WTC11 (cell line): Measurements from ENCODE around the gene PIP4K2A. TPM values are rescaled to one million over a fixed set of nuclear protein-coding genes. Genes with fewer than 3 reads are reported as not detected.
A peak's percentile ranks its signal among the peaks of the same experiment; 100 is the strongest.

Experiments
- ATAC-seq: fragments of 200-7000 bp; cut with Tn5 transposase; 2 replicates; pipeline ENCODE4 v1.10.0; 2021; ENCODE audit warnings: mild to moderate bottlenecking, moderate library complexity
- CTCF ChIA-PET: fragments of 300-600 bp; sonication (Branson Sonifier 250); formaldehyde crosslinking; loops from one replicate; lab custom pipeline; 2021; ENCODE audit warnings: antibody characterized with exemption; lab: Charles Lee
- POLR2A ChIA-PET: fragments of 350-600 bp; sonication (Branson Sonifier 250); formaldehyde crosslinking; loops from one replicate; lab custom pipeline; 2021; ENCODE audit warnings: antibody characterized with exemption; lab: Charles Lee
- DNase-seq: peaks from one replicate; pipeline ENCODE4 v3.0.0; 2021; ENCODE audit warnings: low spot score
- H3K27ac Mint-ChIP-seq: 2 replicates; pipeline ENCODE4 v1.8.0; 2021; ENCODE audit warnings: mixed read lengths
- H3K27me3 Mint-ChIP-seq: 2 replicates; pipeline ENCODE4 v1.8.0; 2021; ENCODE audit warnings: low read depth, mild to moderate bottlenecking, moderate library complexity, mixed read lengths
- H3K36me3 Mint-ChIP-seq: 2 replicates; pipeline ENCODE4 v1.8.0; 2021; ENCODE audit warnings: mixed read lengths
- H3K4me1 Mint-ChIP-seq: 2 replicates; pipeline ENCODE4 v1.8.0; 2022; ENCODE audit warnings: mixed read lengths
- H3K4me3 Mint-ChIP-seq: 2 replicates; pipeline ENCODE4 v1.8.0; 2021; ENCODE audit warnings: mild to moderate bottlenecking, moderate library complexity, mixed read lengths
- H3K9me3 Mint-ChIP-seq: 2 replicates; pipeline ENCODE4 v1.8.0; 2021; ENCODE audit warnings: mixed read lengths
- ARID4B ChIP-seq: sonication (generic); formaldehyde crosslinking; IDR thresholded peaks from 2 replicates; pipeline ENCODE4 v1.8.0; 2023; ENCODE audit warnings: missing genetic modification reagents, mild to moderate bottlenecking, borderline replicate concordance
- EMX1 ChIP-seq: fragments of 250-450 bp; sonication (Bioruptor Pico); IDR thresholded peaks from 2 replicates; pipeline ENCODE4 v1.8.0; 2021; ENCODE audit warnings: mild to moderate bottlenecking
- ERG ChIP-seq: fragments of 250-450 bp; sonication (Bioruptor Pico); IDR thresholded peaks from 2 replicates; pipeline ENCODE4 v1.8.0; 2021; ENCODE audit warnings: mild to moderate bottlenecking
- ETV6 ChIP-seq: sonication (generic); formaldehyde crosslinking; IDR thresholded peaks from 2 replicates; pipeline ENCODE4 v1.8.1; 2022; ENCODE audit warnings: mild to moderate bottlenecking, missing genetic modification reagents
- FOXJ3 ChIP-seq: sonication (generic); formaldehyde crosslinking; IDR thresholded peaks from 2 replicates; pipeline ENCODE4 v1.9.0; 2021; ENCODE audit warnings: missing genetic modification reagents, mild to moderate bottlenecking, borderline replicate concordance
- FOXP1 ChIP-seq: sonication (generic); formaldehyde crosslinking; IDR thresholded peaks from 2 replicates; pipeline ENCODE4 v1.8.0; 2022; ENCODE audit warnings: missing genetic modification reagents, mild to moderate bottlenecking, moderate library complexity, borderline replicate concordance
- FOXP4 ChIP-seq: sonication (generic); formaldehyde crosslinking; IDR thresholded peaks from 2 replicates; pipeline ENCODE4 v1.8.0; 2022; ENCODE audit warnings: mild to moderate bottlenecking, missing genetic modification reagents
- GTF2I ChIP-seq: fragments of 250-450 bp; sonication (Bioruptor Pico); conservative IDR thresholded peaks from 2 replicates; pipeline ENCODE4 v1.4.0; 2021; ENCODE audit warnings: mild to moderate bottlenecking
- HMGA2 ChIP-seq: fragments of 250-450 bp; sonication (Bioruptor Pico); IDR thresholded peaks from 2 replicates; pipeline ENCODE4 v1.4.0; 2021; ENCODE audit warnings: mild to moderate bottlenecking, moderate library complexity
- IRF2 ChIP-seq: sonication (generic); formaldehyde crosslinking; IDR thresholded peaks from 2 replicates; pipeline ENCODE4 v1.8.0; 2022; ENCODE audit warnings: low read depth, missing genetic modification reagents, borderline replicate concordance
- RORB ChIP-seq: fragments of 250-450 bp; sonication (Bioruptor Pico); IDR thresholded peaks from 2 replicates; pipeline ENCODE4 v1.9.0; 2021; ENCODE audit warnings: mild to moderate bottlenecking
- SMAD3 ChIP-seq: sonication (generic); formaldehyde crosslinking; IDR thresholded peaks from 2 replicates; pipeline ENCODE4 v1.8.0; 2022; ENCODE audit warnings: missing genetic modification reagents, mild to moderate bottlenecking, borderline replicate concordance
- SP1 ChIP-seq: sonication (generic); formaldehyde crosslinking; conservative IDR thresholded peaks from 2 replicates; pipeline ENCODE4 v1.8.1; 2022; ENCODE audit warnings: missing genetic modification reagents
- STAT6 ChIP-seq: sonication (generic); formaldehyde crosslinking; conservative IDR thresholded peaks from 2 replicates; pipeline ENCODE4 v1.8.1; 2023; ENCODE audit warnings: mild to moderate bottlenecking, low read depth, missing genetic modification reagents, moderate library complexity
- TEAD1 ChIP-seq: sonication (generic); formaldehyde crosslinking; IDR thresholded peaks from 2 replicates; pipeline ENCODE4 v1.8.0; 2022; ENCODE audit warnings: mild to moderate bottlenecking, missing genetic modification reagents
- ZNF121 ChIP-seq: sonication (generic); formaldehyde crosslinking; IDR thresholded peaks from 2 replicates; pipeline ENCODE4 v1.8.0; 2023; ENCODE audit warnings: missing genetic modification reagents
- ZNF138 ChIP-seq: sonication (generic); formaldehyde crosslinking; conservative IDR thresholded peaks from 2 replicates; pipeline ENCODE4 v1.8.1; 2022; ENCODE audit warnings: mild to moderate bottlenecking, moderate library complexity, missing genetic modification reagents
- ZNF281 ChIP-seq: sonication (generic); formaldehyde crosslinking; IDR thresholded peaks from 2 replicates; pipeline ENCODE4 v1.8.0; 2023; ENCODE audit warnings: mild to moderate bottlenecking, missing genetic modification reagents
- ZNF396 ChIP-seq: fragments of 250-450 bp; sonication (Bioruptor Pico); IDR thresholded peaks from 2 replicates; pipeline ENCODE4 v1.8.0; 2021; ENCODE audit warnings: mild to moderate bottlenecking, moderate library complexity, borderline replicate concordance
- ZNF416 ChIP-seq: fragments of 250-450 bp; sonication (Bioruptor Pico); IDR thresholded peaks from 2 replicates; pipeline ENCODE4 v1.9.0; 2021; ENCODE audit warnings: mild to moderate bottlenecking, inconsistent platforms
- total RNA-seq: library from RNA; stranded (reverse); gene quantifications from 3 replicates; pipeline ENCODE4 v1.2.3, GENCODE V29; 2021

PIP4K2A gene
- total RNA-seq, 1 experiment from 2014 or later, result 47.5 TPM

- ChIA-PET CTCF (no interaction called here), POLR2A (no interaction called here)
- H3K9me3 Mint-ChIP-seq, result no peaks in the 10 kb centered on the region
- ATAC-seq, result no peak
- H3K4me3 Mint-ChIP-seq, result no peak overlapping the region
- DNase-seq, result no peak
- H3K27me3 Mint-ChIP-seq, result no peaks in the 10 kb centered on the region
- TF ChIP-seq FOXP1 (CRISPR knock-in tag), result no peak
- peak; percentile 85 for TF ChIP-seq ZNF121 (CRISPR knock-in tag)
- no peak overlapping the region for H3K27ac Mint-ChIP-seq
- no peaks in the 10 kb centered on the region; the same call in 1 of the 2 replicates for H3K36me3 Mint-ChIP-seq
- peaks cover 61% of the 10 kb centered on the region for H3K4me1 Mint-ChIP-seq
Observed at GRCh38 chr10:22708772-22709171, 5.6 kb downstream of the PIP4K2A start.

- peak overlapping the region; percentile 57 for H3K27ac Mint-ChIP-seq
- H3K27me3 Mint-ChIP-seq, result no peaks in the 10 kb centered on the region
- ATAC-seq, result no peak
- peaks cover 64% of the 10 kb centered on the region for H3K4me1 Mint-ChIP-seq
- H3K9me3 Mint-ChIP-seq, result no peaks in the 10 kb centered on the region; the same call in 1 of the 2 replicates
- DNase-seq, result no peak
- H3K4me3 Mint-ChIP-seq, result no peak overlapping the region
- ChIA-PET POLR2A (no interaction called here), CTCF (interaction anchor here (0.6 kb wide), 2 partner anchors 46 to 764 kb away, joined by 3 to 6 read pairs; no protein-coding TSS in a partner anchor)
- TF ChIP-seq HMGA2 (no peak), FOXJ3 (CRISPR knock-in tag) (no peak), SMAD3 (no peak), ZNF281 (CRISPR knock-in tag) (no peak), ARID4B (CRISPR knock-in tag) (no peak), IRF2 (CRISPR knock-in tag) (no peak), ETV6 (CRISPR knock-in tag) (no peak), STAT6 (CRISPR knock-in tag) (no peak), RORB (CRISPR knock-in tag) (no peak), ZNF138 (CRISPR knock-in tag) (no peak), ZNF396 (CRISPR knock-in tag) (no peak), FOXP4 (CRISPR knock-in tag) (no peak), SP1 (CRISPR knock-in tag) (no peak), ZNF416 (CRISPR knock-in tag) (no peak), ERG (CRISPR knock-in tag) (no peak), GTF2I (CRISPR knock-in tag) (no peak), TEAD1 (CRISPR knock-in tag) (no peak), EMX1 (CRISPR knock-in tag) (no peak)
- H3K36me3 Mint-ChIP-seq, result peaks cover 5% of the 10 kb centered on the region
Observed at GRCh38 chr10:22705527-22705926, 8.9 kb downstream of the PIP4K2A start.
